Activated CD4-positive, alpha-beta T cell treated with anti-CD3 and anti-CD28 coated beads, Interleukin-2, Interleukin-4, amounts not matched to agents 100 ng/mL and 50 ng/mL, durations not matched to agents 16 hours and 8 hours (primary cell): ENCODE measurements around the gene RRAS2.
"Not testable (repeated sequence)": the region's sequence is repeated elsewhere in the genome, so short reads cannot be mapped to it uniquely, and the experiment has no call there.

Source experiments
- DNase-seq: peaks from one replicate; pipeline ENCODE4 v3.0.0-alpha.2; 2020; ENCODE audit warnings: low spot score

Gene RRAS2

GRCh38 chr11:14258221-14258935 is 100.6 kb downstream of the RRAS2 start:
- no peak for DNase-seq

GRCh38 chr11:14255238-14255534 is 103.8 kb downstream of the RRAS2 start:
- no peak for DNase-seq

GRCh38 chr11:14254533-14255237 is 104.3 kb downstream of the RRAS2 start:
- DNase-seq = no peak

GRCh38 chr11:14253840-14254239 is 105.1 kb downstream of the RRAS2 start:
- no peak for DNase-seq

- DNase-seq = no peak
These were observed 105.6 kb downstream of the RRAS2 start for GRCh38 chr11:14253421-14253820.

GRCh38 chr11:14252501-14252900 is 106.5 kb downstream of the RRAS2 start:
- DNase-seq = not testable (repeated sequence)

- DNase-seq = no peak
These were observed 107.2 kb downstream of the RRAS2 start for GRCh38 chr11:14251754-14252153.

- DNase-seq = peak; percentile 63
These were observed 109.6 kb downstream of the RRAS2 start for GRCh38 chr11:14249121-14249963.

- no peak for DNase-seq
These were observed 110.4 kb downstream of the RRAS2 start for GRCh38 chr11:14248580-14248981.

- no peak for DNase-seq
These were observed 113.5 kb downstream of the RRAS2 start for GRCh38 chr11:14245444-14245843.

- no peak for DNase-seq
These were observed 114.1 kb downstream of the RRAS2 start for GRCh38 chr11:14244926-14245325.

- no peak for DNase-seq
These were observed 116.2 kb downstream of the RRAS2 start for GRCh38 chr11:14242733-14243132.

- no peak for DNase-seq
These were observed 116.8 kb downstream of the RRAS2 start for GRCh38 chr11:14242187-14242586.

- DNase-seq = no peak
These were observed 118.0 kb downstream of the RRAS2 start for GRCh38 chr11:14240951-14241350.

GRCh38 chr11:14240221-14240620 is 118.8 kb downstream of the RRAS2 start:
- no peak for DNase-seq

- DNase-seq = no peak
These were observed 121.5 kb downstream of the RRAS2 start for GRCh38 chr11:14237444-14237961.

- no peak for DNase-seq
These were observed 123.3 kb downstream of the RRAS2 start for GRCh38 chr11:14235701-14236100.

- no peak for DNase-seq
These were observed 124.5 kb downstream of the RRAS2 start for GRCh38 chr11:14234446-14234845.

- no peak for DNase-seq
These were observed 126.3 kb downstream of the RRAS2 start for GRCh38 chr11:14232652-14233051.

GRCh38 chr11:14230407-14230806 is 128.6 kb downstream of the RRAS2 start:
- no peak for DNase-seq

GRCh38 chr11:14229472-14229871 is 129.5 kb downstream of the RRAS2 start:
- no peak for DNase-seq

GRCh38 chr11:14228356-14228755 is 130.6 kb downstream of the RRAS2 start:
- DNase-seq = no peak
